SH-SY5Y (cell line): ENCODE results near the gene ALDH2.

Experiments used
- GATA2 ChIP-seq: IDR thresholded peaks from 2 replicates; pipeline ENCODE4 v1.6.1; 2011; ENCODE audit warnings: mild to moderate bottlenecking, low read depth, low read length
- GATA3 ChIP-seq: IDR thresholded peaks from 2 replicates; pipeline ENCODE4 v1.6.1; 2011; ENCODE audit warnings: low read depth, mild to moderate bottlenecking, low read length, moderate library complexity

ALDH2 gene

GRCh38 chr12:111799758-111800157, 33.0 kb downstream of the ALDH2 start:
- TF ChIP-seq GATA3 (no peak), GATA2 (no peak)

- TF ChIP-seq GATA3, result no peak
- TF ChIP-seq GATA2, result no peak
Measured at GRCh38 chr12:111803038-111803626, 36.4 kb downstream of the ALDH2 start.

- TF ChIP-seq GATA2, result no peak
- no peak for TF ChIP-seq GATA3
Measured at GRCh38 chr12:111803851-111804250, 37.1 kb downstream of the ALDH2 start.

GRCh38 chr12:111806304-111806703, 39.6 kb downstream of the ALDH2 start:
- TF ChIP-seq GATA2, result no peak
- no peak for TF ChIP-seq GATA3

GRCh38 chr12:111807232-111807631, 40.5 kb downstream of the ALDH2 start:
- TF ChIP-seq GATA3 (no peak), GATA2 (no peak)

GRCh38 chr12:111812881-111813741, 46.4 kb downstream of the ALDH2 start:
- TF ChIP-seq GATA2, result no peak

- no peak for TF ChIP-seq GATA3
Measured at GRCh38 chr12:111816065-111816615, 49.4 kb downstream of the ALDH2 start.

- TF ChIP-seq GATA3, result no peak
- no peak for TF ChIP-seq GATA2
Measured at GRCh38 chr12:111818340-111818739, 51.6 kb downstream of the ALDH2 start.

GRCh38 chr12:111819191-111820158, 52.7 kb downstream of the ALDH2 start:
- TF ChIP-seq GATA2 (peak; percentile 61; the same call in 1 of the 2 replicates), GATA3 (peak; percentile 62)

GRCh38 chr12:111822886-111823285, 56.2 kb downstream of the ALDH2 start:
- TF ChIP-seq GATA2, result no peak

- TF ChIP-seq GATA2, result no peak
- no peak for TF ChIP-seq GATA3
Measured at GRCh38 chr12:111823891-111824290, 57.2 kb downstream of the ALDH2 start.

GRCh38 chr12:111825509-111825908, 58.8 kb downstream of the ALDH2 start:
- no peak for TF ChIP-seq GATA2
- no peak for TF ChIP-seq GATA3

GRCh38 chr12:111826316-111826715, 59.6 kb downstream of the ALDH2 start:
- TF ChIP-seq GATA2, result no peak
- no peak for TF ChIP-seq GATA3

GRCh38 chr12:111826992-111827391, 60.3 kb downstream of the ALDH2 start:
- TF ChIP-seq GATA2 (no peak), GATA3 (no peak)

GRCh38 chr12:111827907-111828306, 61.2 kb downstream of the ALDH2 start:
- no peak for TF ChIP-seq GATA2
